ENCODE results near the gene PLSCR4. TPM values are rescaled to one million over a fixed set of nuclear protein-coding genes. Genes with fewer than 3 reads are reported as not detected.

Gene PLSCR4
- total RNA-seq, 4 donors from 2014 or later: 19.7 to 87.7 (median 41.0) TPM

GRCh38 chr3:146217324-146217723 is 33.6 kb downstream of the PLSCR4 start:
- no peak for DNase-seq
- Histone ChIP-seq H3K27ac (no peak overlapping the region), H3K36me3 (peaks cover 0 to 13% (median 0%) of the 10 kb centered on the region in 4 donors), H3K9me3 (no peaks in the 10 kb centered on the region), H3K4me1 (peaks cover 0 to 29% (median 15%) of the 10 kb centered on the region in 4 donors), H3K4me3 (no peak overlapping the region), H3K27me3 (no peaks in the 10 kb centered on the region)
- TF ChIP-seq POLR2AphosphoS5 (IDR thresholded peaks at IDR 0.05) (no peak), EP300 (IDR thresholded peaks at IDR 0.05; ENCODE audit: low read depth) (no peak), POLR2A (IDR thresholded peaks at IDR 0.05) (no peak), CTCF (IDR thresholded peaks at IDR 0.05) (no peak)
- in situ Hi-C loops (cut with MboI; ENCODE audit: low pct_ligation_motif_present in 1 of 4, low pct_unique_long_range_greater_than_20kb in 1 of 4, low sequenced_read_pairs in 3 of 4) (loop anchor here (5.0 to 25.0 kb wide), 6 partner anchors 105 to 370 kb away; no protein-coding TSS in a partner anchor), intact Hi-C loops (cut with DNase I; ENCODE audit: low total_unique reads) (no loop called here)
- WGBS, 2 donors (ENCODE audit: low coverage in 1 of 2): 92% methylated on average over 2 of the region's 2 CpGs

GRCh38 chr3:146214493-146214892 is 36.4 kb downstream of the PLSCR4 start:
- in situ Hi-C loops (cut with MboI; ENCODE audit: low pct_ligation_motif_present in 1 of 4, low pct_unique_long_range_greater_than_20kb in 1 of 4, low sequenced_read_pairs in 3 of 4) (loop anchor here (10.0 to 25.0 kb wide), 4 partner anchors 110 to 373 kb away; no protein-coding TSS in a partner anchor), intact Hi-C loops (cut with DNase I; ENCODE audit: low total_unique reads) (no loop called here)
- no peak for DNase-seq
- Histone ChIP-seq H3K27ac (no peak overlapping the region), H3K9me3 (no peaks in the 10 kb centered on the region), H3K27me3 (no peaks in the 10 kb centered on the region), H3K4me3 (no peak overlapping the region), H3K36me3 (peaks cover 0 to 13% (median 0%) of the 10 kb centered on the region in 4 donors), H3K4me1 (peaks cover 0 to 9% (median under 1%) of the 10 kb centered on the region in 4 donors)
- no peak for TF ChIP-seq POLR2AphosphoS5 (IDR thresholded peaks at IDR 0.05)
- no peak for TF ChIP-seq POLR2A (IDR thresholded peaks at IDR 0.05)
- TF ChIP-seq CTCF (IDR thresholded peaks at IDR 0.05): no peak
- no peak for TF ChIP-seq EP300 (IDR thresholded peaks at IDR 0.05; ENCODE audit: low read depth)
- 88 to 96% methylated on average over 1 to 2 of the region's 2 CpGs for WGBS, 2 donors (ENCODE audit: low coverage in 1 of 2)

DNA sequence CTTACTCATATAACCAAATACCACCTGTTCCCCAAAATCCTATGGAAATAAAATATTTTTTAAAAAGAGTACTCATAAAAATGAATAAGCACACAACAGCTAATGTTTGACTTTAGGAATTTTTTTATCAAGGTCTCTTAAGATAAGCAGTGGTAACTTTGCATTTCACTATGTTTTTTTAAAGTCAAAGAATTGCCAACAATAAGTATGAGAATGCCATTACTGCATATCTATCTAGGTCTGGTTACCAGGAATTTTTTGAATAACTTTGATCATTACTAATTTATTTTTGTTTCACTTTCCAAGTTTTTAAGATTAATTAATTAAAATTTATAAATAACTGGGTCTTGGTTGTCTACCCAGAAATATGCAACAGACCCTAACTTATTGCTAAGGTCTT is 41.5 kb downstream of the PLSCR4 start:
- no peak for DNase-seq
- Histone ChIP-seq H3K36me3 (peaks cover 0 to 12% (median 4%) of the 10 kb centered on the region in 4 donors), H3K27ac (no peak overlapping the region), H3K27me3 (no peaks in the 10 kb centered on the region), H3K4me1 (no peaks in the 10 kb centered on the region), H3K4me3 (no peak overlapping the region), H3K9me3 (no peaks in the 10 kb centered on the region)
- intact Hi-C loops (cut with DNase I; ENCODE audit: low total_unique reads): no loop called here
- TF ChIP-seq CTCF (IDR thresholded peaks at IDR 0.05) (no peak), POLR2AphosphoS5 (IDR thresholded peaks at IDR 0.05) (no peak), EP300 (IDR thresholded peaks at IDR 0.05; ENCODE audit: low read depth) (no peak), POLR2A (IDR thresholded peaks at IDR 0.05) (no peak)
- in situ Hi-C loops (cut with MboI; ENCODE audit: low pct_ligation_motif_present in 1 of 4, low pct_unique_long_range_greater_than_20kb in 1 of 4, low sequenced_read_pairs in 3 of 4): loop anchor here in 2 of 4 donors (25.0 kb wide), 1 partner anchor 378 kb away; no protein-coding TSS in a partner anchor

DNA sequence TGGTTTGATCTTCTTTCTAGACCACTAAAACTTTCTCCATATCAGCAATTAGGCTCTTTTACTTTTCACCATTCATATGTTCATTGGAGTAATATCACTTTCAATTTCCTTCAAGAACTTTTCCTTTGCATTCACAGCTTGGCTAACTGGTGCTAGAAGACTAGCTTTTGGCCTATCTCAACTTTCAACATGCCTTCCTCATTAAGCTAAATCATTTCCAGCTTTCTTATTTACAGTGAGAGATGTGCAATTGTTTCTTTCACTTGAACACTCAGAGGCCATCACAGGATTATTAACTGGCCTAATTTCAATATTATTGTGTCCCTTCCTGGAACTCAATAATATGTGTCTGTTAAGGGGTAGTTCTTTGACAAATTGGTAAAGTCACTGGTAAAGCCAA is 47.1 kb downstream of the PLSCR4 start:
- Histone ChIP-seq H3K9me3 (no peaks in the 10 kb centered on the region), H3K4me1 (no peaks in the 10 kb centered on the region), H3K4me3 (no peak overlapping the region), H3K36me3 (peaks cover 0 to 12% (median 4%) of the 10 kb centered on the region in 4 donors), H3K27ac (no peak overlapping the region), H3K27me3 (no peaks in the 10 kb centered on the region)
- no peak for TF ChIP-seq POLR2AphosphoS5 (IDR thresholded peaks at IDR 0.05)
- no peak for TF ChIP-seq EP300 (IDR thresholded peaks at IDR 0.05; ENCODE audit: low read depth)
- TF ChIP-seq POLR2A (IDR thresholded peaks at IDR 0.05): no peak
- TF ChIP-seq CTCF (IDR thresholded peaks at IDR 0.05): no peak
- no peak for DNase-seq
- intact Hi-C loops (cut with DNase I; ENCODE audit: low total_unique reads) (no loop called here), in situ Hi-C loops (cut with MboI; ENCODE audit: low pct_ligation_motif_present in 1 of 4, low pct_unique_long_range_greater_than_20kb in 1 of 4, low sequenced_read_pairs in 3 of 4) (loop anchor here in 2 of 4 donors (25.0 kb wide), 1 partner anchor 384 kb away; no protein-coding TSS in a partner anchor)

All from transverse colon (tissue), 4 donors.